IMR-90 (cell line): ENCODE data around the gene PDXDC1. TPM values are rescaled to one million over a fixed set of nuclear protein-coding genes. Genes with fewer than 3 reads are reported as not detected.
A peak's percentile ranks its signal among the peaks of the same experiment; 100 is the strongest.
"Not testable (repeated sequence)": the region's sequence is repeated elsewhere in the genome, so short reads cannot be mapped to it uniquely, and the experiment has no call there.

Experiments used
- ATAC-seq: fragments of 200-7000 bp; cut with Tn5 transposase; 2 replicates; pipeline ENCODE4 v1.9.1; 2020; ENCODE audit warnings: low read depth, mild to moderate bottlenecking, moderate library complexity
- BruUV-seq: library from RNA; stranded (reverse); fragments of 400-500 nt; replicated peaks from 2 replicates; lab custom pipeline; 2021; lab: Mats Ljungman, UMichigan
- CTCF ChIA-PET: fragments of 300-600 bp; formaldehyde crosslinking; extraction: SDS; loops from one replicate; lab custom pipeline; 2021; ENCODE audit warnings: antibody characterized with exemption; lab: Yijun Ruan, JAX
- POLR2A ChIA-PET: fragments of 300-600 bp; sonication (Branson Sonifier 250); formaldehyde crosslinking; loops from one replicate; lab custom pipeline; 2022; ENCODE audit warnings: antibody characterized with exemption; ENCODE audit not compliant: unreplicated experiment; lab: Charles Lee
- DNase-seq: peaks from one replicate; pipeline ENCODE4 v3.0.0; 2013
- H2AFZ ChIP-seq: replicated peaks from 2 replicates; pipeline ENCODE3; 2013; ENCODE audit warnings: low read length, mild to moderate bottlenecking; ENCODE audit not compliant: poor library complexity
- H2AK5ac ChIP-seq: 2 replicates; pipeline ENCODE4 v1.6.1; 2013; ENCODE audit warnings: low read depth, low read length, inconsistent platforms
- H2AK9ac ChIP-seq: replicated peaks from 2 replicates; pipeline ENCODE3; 2013; ENCODE audit warnings: mild to moderate bottlenecking, low read depth, low read length, moderate library complexity; ENCODE audit not compliant: poor library complexity
- H2BK120ac ChIP-seq: 2 replicates; pipeline ENCODE4 v1.6.1; 2013; ENCODE audit warnings: low read depth, low read length, inconsistent platforms
- H2BK15ac ChIP-seq: 3 replicates; pipeline ENCODE4 v1.6.1; 2013; ENCODE audit warnings: low read depth, low read length, inconsistent platforms
- H2BK20ac ChIP-seq: 2 replicates; pipeline ENCODE4 v1.6.1; 2013; ENCODE audit warnings: low read depth, mild to moderate bottlenecking, inconsistent platforms, low read length, moderate library complexity
- H2BK5ac ChIP-seq: 2 replicates; pipeline ENCODE4 v1.6.1; 2013; ENCODE audit warnings: mild to moderate bottlenecking, low read depth, low read length, inconsistent platforms; ENCODE audit not compliant: poor library complexity, severe bottlenecking
- H3K14ac ChIP-seq: replicated peaks from 2 replicates; pipeline ENCODE4 v1.6.1; 2013; ENCODE audit warnings: low read depth, low read length, inconsistent platforms
- H3K18ac ChIP-seq: 2 replicates; pipeline ENCODE4 v1.6.1; 2013; ENCODE audit warnings: low read depth, low read length, control low read depth
- H3K23ac ChIP-seq: 2 replicates; pipeline ENCODE4 v1.6.1; 2013; ENCODE audit warnings: low read depth, low read length, inconsistent platforms
- H3K27ac ChIP-seq: 2 replicates; pipeline ENCODE4 v1.5.1; 2013; ENCODE audit warnings: mild to moderate bottlenecking, control low read depth, low read length; ENCODE audit not compliant: insufficient read depth
- H3K27me3 ChIP-seq: 2 replicates; pipeline ENCODE4 v1.6.1; 2013; ENCODE audit warnings: low read length; ENCODE audit not compliant: control insufficient read depth, insufficient read depth
- H3K36me3 ChIP-seq: 2 replicates; pipeline ENCODE4 v1.6.1; 2013; ENCODE audit warnings: low read length, mixed read lengths; ENCODE audit not compliant: control insufficient read depth, insufficient read depth
- H3K4ac ChIP-seq: 2 replicates; pipeline ENCODE4 v1.6.1; 2013; ENCODE audit warnings: low read depth, low read length, inconsistent platforms
- H3K4me1 ChIP-seq: 2 replicates; pipeline ENCODE4 v1.6.1; 2013; ENCODE audit warnings: low read length, mixed read lengths; ENCODE audit not compliant: control insufficient read depth, insufficient read depth
- H3K4me2 ChIP-seq: 2 replicates; pipeline ENCODE4 v1.6.1; 2013; ENCODE audit warnings: low read depth, mild to moderate bottlenecking, control low read depth, low read length, moderate library complexity
- H3K4me3 ChIP-seq: 2 replicates; pipeline ENCODE4 v1.5.1; 2013; ENCODE audit warnings: low read depth, mild to moderate bottlenecking, control low read depth, low read length, moderate library complexity; ENCODE audit not compliant: insufficient read depth
- H3K56ac ChIP-seq: 2 replicates; pipeline ENCODE4 v1.6.1; 2013; ENCODE audit warnings: low read length, inconsistent platforms; ENCODE audit not compliant: insufficient read depth; ENCODE audit errors: extremely low read depth
- H3K79me1 ChIP-seq, 2 experiments: 2 replicates each; pipeline ENCODE4 v1.6.1; 2013; ENCODE audit warnings: low read length in 2 of 2, inconsistent platforms in 1 of 2, low read depth in 1 of 2
- H3K9ac ChIP-seq: 2 replicates; pipeline ENCODE4 v1.6.1; 2013; ENCODE audit warnings: low read depth, low read length, control low read depth
- H3K9me1 ChIP-seq: 2 replicates; pipeline ENCODE4 v1.6.1; 2013; ENCODE audit warnings: low read length, inconsistent platforms; ENCODE audit not compliant: insufficient read depth
- H3K9me3 ChIP-seq: 2 replicates; pipeline ENCODE4 v1.6.1; 2013; ENCODE audit warnings: low read length; ENCODE audit not compliant: control insufficient read depth, insufficient read depth
- H4K20me1 ChIP-seq: 2 replicates; pipeline ENCODE4 v1.6.1; 2013; ENCODE audit warnings: low read length, inconsistent platforms; ENCODE audit not compliant: insufficient read depth
- H4K5ac ChIP-seq: 2 replicates; pipeline ENCODE4 v1.6.1; 2013; ENCODE audit warnings: mild to moderate bottlenecking, low read depth, low read length, control low read depth
- H4K8ac ChIP-seq, 2 experiments: 2 replicates each; pipeline ENCODE4 v1.6.1; 2013; ENCODE audit warnings: low read depth in 2 of 2, low read length in 2 of 2, control low read depth in 1 of 2, inconsistent platforms in 1 of 2
- H4K91ac ChIP-seq: 2 replicates; pipeline ENCODE4 v1.6.1; 2013; ENCODE audit warnings: low read depth, low read length, inconsistent platforms; ENCODE audit not compliant: insufficient read depth
- MAFK ChIP-seq: IDR thresholded peaks from 2 replicates; pipeline ENCODE4 v1.6.1; 2012; ENCODE audit warnings: low read depth, low read length, improper control_type of control experiment
- WGBS, 2 experiments: methylation state at CpG; one replicate each; pipeline versions ENCODE4 v1.1.5 to v1.1.7; 2013; ENCODE audit warnings: missing lambda C conversion rate in 2 of 2; ENCODE audit not compliant: insufficient read length in 1 of 2; ENCODE audit errors: extremely low coverage in 2 of 2; 5-methylcytosine and 5-hydroxymethylcytosine counted together
- dilution Hi-C: fragments of 300-500 bp; cut with HindIII; formaldehyde crosslinking; loops from one replicate; pipeline ENCODE4 v1.14.3; 2018; ENCODE audit warnings: low sequenced_read_pairs; ENCODE audit not compliant: unreplicated experiment
- in situ Hi-C: fragments of 300-500 bp; cut with MboI; formaldehyde crosslinking; loops from 3 replicates; pipeline ENCODE4 v1.14.3; 2019; ENCODE audit warnings: low sequenced_read_pairs, inconsistent platforms, mixed read lengths
- intact Hi-C: fragments of 100-400 bp; cut with micrococcal nuclease; formaldehyde crosslinking; loops from 2 replicates; pipeline ENCODE4 v1.10.0; 2022
- polyA plus RNA-seq, 3 experiments: library from polyadenylated mRNA; depleted of rRNA; stranded (reverse); fragments of >200 nt; gene quantifications; 2 replicates each; pipeline ENCODE4 v1.2.3, GENCODE V29; 2012; ENCODE audit warnings: low replicate concordance in 1 of 3
- total RNA-seq: library from RNA; depleted of rRNA; stranded (reverse); fragments of >200 nt; gene quantifications from 2 replicates; pipeline ENCODE4 v1.2.3, GENCODE V29; 2012

PDXDC1 gene
- total and polyA plus RNA-seq, 2 of the 4 experiments (the other 2 are of a cell fraction) = 68.7 to 117 TPM

- H2BK20ac ChIP-seq, H3K9me1 ChIP-seq, H3K4me1 ChIP-seq, H2AK9ac ChIP-seq, DNase-seq, H3K14ac ChIP-seq, H3K56ac ChIP-seq, in situ Hi-C loops, dilution Hi-C loops, H2AK5ac ChIP-seq, H3K23ac ChIP-seq, POLR2A ChIA-PET, H2AFZ ChIP-seq, H3K27ac ChIP-seq, H3K27me3 ChIP-seq, CTCF ChIA-PET, H4K5ac ChIP-seq, H2BK5ac ChIP-seq, H3K9me3 ChIP-seq, H3K4me3 ChIP-seq, H4K8ac ChIP-seq, intact Hi-C loops, H3K4me2 ChIP-seq, H3K9ac ChIP-seq, ATAC-seq, H3K4ac ChIP-seq, H4K91ac ChIP-seq, H3K18ac ChIP-seq, H2BK15ac ChIP-seq, BruUV-seq: not testable (repeated sequence)
- peaks cover 16 to 28% of the 10 kb centered on the region in 2 experiments for H3K79me1 ChIP-seq
- peaks cover 27% of the 10 kb centered on the region for H4K20me1 ChIP-seq
- H2BK120ac ChIP-seq = 0 out of 2 replicates have a peak overlapping the region, but pooled peaks have one; percentile 34
- no CpG with 5 or more reads among the region's 3 CpGs for WGBS, 2 experiments
- peaks cover 24% of the 10 kb centered on the region for H3K36me3 ChIP-seq
- peak; percentile 70 for TF ChIP-seq MAFK
These were observed 40.8 kb downstream of the PDXDC1 start for GRCh38 chr16:15015671-15016070.

GRCh38 chr16:15016354-15016753 lies 41.5 kb downstream of the PDXDC1 start:
- POLR2A ChIA-PET, H3K56ac ChIP-seq, in situ Hi-C loops, H4K91ac ChIP-seq, H2AK9ac ChIP-seq, H3K4me3 ChIP-seq, H3K9me3 ChIP-seq, intact Hi-C loops, H4K8ac ChIP-seq, H3K4me2 ChIP-seq, dilution Hi-C loops, H2AFZ ChIP-seq, CTCF ChIA-PET, H3K27me3 ChIP-seq, H4K5ac ChIP-seq, H3K23ac ChIP-seq, H3K9ac ChIP-seq, H3K18ac ChIP-seq, BruUV-seq, H2BK15ac ChIP-seq, H2BK120ac ChIP-seq, H3K4me1 ChIP-seq, H3K4ac ChIP-seq: not testable (repeated sequence)
- Histone ChIP-seq H3K36me3 (peaks cover 27% of the 10 kb centered on the region), H4K20me1 (peaks cover 32% of the 10 kb centered on the region), H2BK5ac (peak overlapping the region; percentile 3), H3K14ac (peak overlapping the region; percentile 6; the same call in 1 of the 2 replicates), H3K9me1 (peaks cover 11% of the 10 kb centered on the region), H2BK20ac (0 out of 2 replicates have a peak overlapping the region, but pooled peaks have one; percentile 1), H2AK5ac (peak overlapping the region; percentile 80; the same call in 1 of the 2 replicates), H3K79me1 (peaks cover 19 to 33% of the 10 kb centered on the region in 2 experiments), H3K27ac (peak overlapping the region; percentile 0; the same call in 1 of the 2 replicates)
- no CpG with 5 or more reads among the region's 4 CpGs for WGBS, 2 experiments
- peak; percentile 27 for ATAC-seq
- peak; percentile 39 for DNase-seq
